Glutamatergic neuron (in vitro differentiated cells): Measurements from ENCODE around the gene APC2. TPM values are rescaled to one million over a fixed set of nuclear protein-coding genes. Genes with fewer than 3 reads are reported as not detected.
"Not testable (repeated sequence)": the region's sequence is repeated elsewhere in the genome, so short reads cannot be mapped to it uniquely, and the experiment has no call there.

Experiments used
- DNase-seq: peaks from one replicate; pipeline ENCODE4 v3.0.0; 2022
- H3K27ac Mint-ChIP-seq: one replicate; pipeline ENCODE4 v1.8.0; 2020; ENCODE audit warnings: mild to moderate bottlenecking, mixed read lengths, inconsistent platforms; ENCODE audit not compliant: unreplicated experiment
- H3K27me3 Mint-ChIP-seq: one replicate; pipeline ENCODE4 v1.8.0; 2020; ENCODE audit warnings: mild to moderate bottlenecking, moderate library complexity, mixed read lengths, inconsistent platforms; ENCODE audit not compliant: unreplicated experiment
- H3K36me3 Mint-ChIP-seq: one replicate; pipeline ENCODE4 v1.8.0; 2020; ENCODE audit warnings: mild to moderate bottlenecking, mixed read lengths, inconsistent platforms; ENCODE audit not compliant: unreplicated experiment
- H3K4me1 Mint-ChIP-seq: one replicate; pipeline ENCODE4 v1.8.0; 2020; ENCODE audit warnings: mild to moderate bottlenecking, low read depth, mixed read lengths, inconsistent platforms; ENCODE audit not compliant: unreplicated experiment
- H3K4me3 Mint-ChIP-seq: one replicate; pipeline ENCODE4 v1.8.0; 2020; ENCODE audit warnings: mild to moderate bottlenecking, mixed read lengths, inconsistent platforms; ENCODE audit not compliant: unreplicated experiment
- H3K9me3 Mint-ChIP-seq: one replicate; pipeline ENCODE4 v1.8.0; 2020; ENCODE audit warnings: mild to moderate bottlenecking, moderate library complexity, mixed read lengths, inconsistent platforms; ENCODE audit not compliant: unreplicated experiment
- CTCF ChIP-seq: fragments of 200-600 bp; sonication (generic); IDR thresholded peaks from one replicate; pipeline ENCODE4 v1.5.0; 2021; ENCODE audit not compliant: partially characterized antibody, unreplicated experiment
- total RNA-seq: library from RNA; stranded (reverse); fragmentation: NEBNext Ultra II Directional; extraction: Animal tissue kit (Norgen Biotek cat#: 25700); gene quantifications from one replicate; pipeline ENCODE4 v1.2.1, GENCODE V29; 2021; ENCODE audit not compliant: unreplicated experiment

Gene APC2
- total RNA-seq, 1 donor from 2014 or later, result 371 TPM

DNA sequence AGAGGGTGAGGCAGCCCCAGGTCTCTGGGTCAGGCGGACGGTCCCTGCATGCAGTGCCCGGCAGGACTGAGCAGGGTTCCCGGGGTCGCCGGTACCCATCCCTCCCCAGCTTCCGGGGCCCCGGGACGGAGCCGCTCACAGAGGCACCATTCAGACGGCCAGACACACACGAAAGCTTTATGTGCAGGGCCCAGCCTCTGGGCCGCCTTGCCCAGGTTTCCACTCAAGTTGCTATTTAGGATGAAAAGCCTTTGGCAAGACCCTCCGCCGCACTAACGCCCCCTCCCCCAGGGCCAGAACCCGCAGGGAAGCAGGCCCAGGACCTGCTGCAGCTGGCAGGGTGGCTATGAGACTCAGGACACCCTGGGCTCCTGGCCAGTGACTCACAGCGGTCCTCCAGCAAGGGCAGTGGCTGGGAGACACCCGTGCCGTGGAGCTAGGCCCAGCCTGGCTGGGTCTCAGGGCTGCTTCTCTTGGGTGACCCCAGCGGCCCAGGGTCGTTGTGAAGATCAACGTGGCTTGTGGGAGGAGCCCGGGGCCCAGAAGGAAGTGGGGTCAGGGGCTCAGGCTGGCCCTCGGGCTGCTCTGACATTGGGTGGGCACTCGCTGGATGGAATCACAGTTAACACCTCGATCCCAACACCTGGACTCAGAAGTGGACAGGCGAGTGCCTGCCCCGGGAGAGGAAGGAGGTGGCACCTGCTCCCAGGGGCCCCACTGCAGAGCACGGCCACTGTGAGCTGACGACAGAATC is 24.3 kb downstream of the APC2 start:
- peaks cover 8% of the 10 kb centered on the region for H3K4me1 Mint-ChIP-seq
- peak overlapping the region; percentile 48 for H3K27ac Mint-ChIP-seq
- no peaks in the 10 kb centered on the region for H3K36me3 Mint-ChIP-seq
- H3K9me3 Mint-ChIP-seq, result peaks cover 29% of the 10 kb centered on the region
- H3K27me3 Mint-ChIP-seq, result peaks cover 38% of the 10 kb centered on the region
- no peak overlapping the region for H3K4me3 Mint-ChIP-seq
- no peak for TF ChIP-seq CTCF
- DNase-seq, result no peak

GRCh38 chr19:1474765-1475351 is 24.9 kb downstream of the APC2 start:
- Mint-ChIP-seq H3K9me3 (peaks cover 31% of the 10 kb centered on the region), H3K4me3 (no peak overlapping the region), H3K27ac (no peak overlapping the region), H3K27me3 (peaks cover 38% of the 10 kb centered on the region), H3K4me1 (peaks cover 9% of the 10 kb centered on the region), H3K36me3 (no peaks in the 10 kb centered on the region)
- DNase-seq, result no peak
- no peak for TF ChIP-seq CTCF

GRCh38 chr19:1475751-1476437 is 26.0 kb downstream of the APC2 start:
- no peak overlapping the region for H3K27ac Mint-ChIP-seq

DNA sequence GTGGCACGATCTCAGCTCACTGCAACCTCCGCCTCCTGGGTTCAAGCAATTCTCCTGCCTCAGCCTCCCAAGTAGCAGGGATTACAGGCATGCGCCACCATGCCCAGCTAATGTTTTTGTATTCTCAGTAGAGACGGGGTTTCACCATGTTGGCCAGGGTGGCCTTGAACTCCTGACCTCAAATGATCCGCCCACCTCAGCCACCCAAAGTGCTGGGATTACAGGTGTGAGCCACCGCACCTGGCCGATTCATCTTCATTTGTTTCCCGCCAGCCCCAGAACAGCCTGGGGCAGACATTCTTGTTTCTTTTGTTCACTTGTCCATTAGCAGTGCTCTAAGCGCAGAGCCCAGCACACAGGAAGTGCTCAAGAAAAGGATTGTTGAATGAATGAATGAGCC is 27.1 kb downstream of the APC2 start:
- not testable (repeated sequence) for H3K4me1 Mint-ChIP-seq, H3K36me3 Mint-ChIP-seq, H3K27ac Mint-ChIP-seq, H3K4me3 Mint-ChIP-seq, DNase-seq
- Mint-ChIP-seq H3K27me3 (peaks cover 29% of the 10 kb centered on the region), H3K9me3 (peaks cover 29% of the 10 kb centered on the region)

More at GRCh38 chr19:1475751-1476437, 26.0 kb downstream of the APC2 start:
- Mint-ChIP-seq H3K4me3 (no peak overlapping the region), H3K4me1 (peaks cover 9% of the 10 kb centered on the region), H3K9me3 (peaks cover 35% of the 10 kb centered on the region), H3K27me3 (peaks cover 36% of the 10 kb centered on the region), H3K36me3 (no peaks in the 10 kb centered on the region)
- TF ChIP-seq CTCF, result no peak
- DNase-seq, result no peak

DNA sequence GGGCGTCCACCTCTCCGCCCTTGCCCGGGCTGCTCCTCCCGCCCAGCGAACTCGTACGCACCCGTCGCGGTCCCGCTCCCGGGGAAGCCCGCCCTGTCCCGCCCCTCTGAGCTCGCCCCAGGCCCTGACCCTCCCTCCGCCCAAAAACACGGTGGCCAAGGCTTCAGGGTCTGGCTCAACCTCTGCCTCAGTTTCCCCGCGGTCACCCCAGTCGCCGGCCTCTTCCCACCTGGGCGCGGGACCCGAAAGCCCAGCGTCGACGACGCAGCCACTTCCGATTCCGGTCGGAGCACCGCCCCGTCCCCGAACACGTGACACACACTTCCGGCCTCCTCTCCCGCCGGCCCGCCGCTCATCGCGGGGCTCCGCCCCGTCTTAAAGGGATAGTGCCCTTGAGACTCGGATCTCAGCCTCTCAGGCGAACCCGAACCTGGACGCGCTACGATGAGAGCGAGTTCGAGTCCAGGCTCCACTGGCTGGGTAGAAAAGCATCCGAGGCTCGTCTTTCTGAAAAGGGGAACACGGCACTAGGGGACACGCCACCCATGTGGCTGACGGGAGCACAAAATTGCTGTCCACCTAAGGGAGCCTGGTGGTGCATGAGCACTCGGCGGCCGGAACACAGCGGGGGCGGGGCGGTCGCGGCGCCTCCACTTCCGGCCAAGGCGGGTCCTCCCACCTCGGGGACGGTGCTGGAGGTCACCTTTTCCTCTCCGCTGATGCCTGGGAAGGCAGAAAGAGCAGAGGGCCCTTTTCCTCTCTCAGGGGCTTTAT is 29.2 kb downstream of the APC2 start, which contains the start of gene C19orf25:
TSS of gene C19orf25 (minus strand) at position 282 of the 774 bp plus-strand sequence. CDS start 312 bp downstream, outside the sequence.
- no peaks in the 10 kb centered on the region for H3K36me3 Mint-ChIP-seq
- H3K27me3 Mint-ChIP-seq, result peaks cover 18% of the 10 kb centered on the region
- no peak for TF ChIP-seq CTCF
- peaks cover 2% of the 10 kb centered on the region for H3K4me1 Mint-ChIP-seq
- peaks cover 12% of the 10 kb centered on the region for H3K9me3 Mint-ChIP-seq
- DNase-seq, result peak; percentile 94
- peak within 1 kb of the TSS; percentile 91 for H3K27ac Mint-ChIP-seq
- H3K4me3 Mint-ChIP-seq, result peak within 1 kb of the TSS; percentile 94
